ENCODE measurements around the gene PHEX.

The PHEX gene

DNA sequence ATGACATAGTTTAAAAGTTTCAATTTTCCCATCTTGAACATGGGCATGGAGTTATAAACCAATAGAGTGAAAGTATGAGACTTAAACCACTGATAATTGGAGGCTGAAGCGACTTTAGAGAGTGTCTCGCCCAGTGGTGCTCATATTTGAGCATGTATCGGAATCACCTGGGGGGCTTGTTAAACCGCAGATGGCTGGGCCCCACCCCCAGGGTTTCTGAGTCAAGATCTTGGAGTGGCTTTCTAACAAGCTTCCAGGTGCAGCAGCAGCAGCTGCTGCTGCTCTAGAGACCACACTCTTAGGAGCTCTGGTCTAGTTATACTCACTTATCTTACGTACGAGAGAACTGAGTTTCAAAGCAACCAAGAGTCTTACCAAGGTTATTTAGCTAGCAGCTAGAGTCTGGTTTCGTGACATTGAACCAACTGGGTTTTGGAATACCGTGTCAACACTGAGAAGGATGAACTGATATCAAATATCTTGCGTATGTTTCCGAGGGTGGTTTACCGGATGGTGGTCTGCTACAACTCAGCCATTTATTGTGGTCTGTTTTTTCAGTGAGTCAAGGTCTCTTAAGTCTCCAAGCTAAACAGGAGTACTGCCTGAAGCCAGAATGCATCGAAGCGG lies 5.9 kb downstream of the PHEX start:
- ATAC-seq (ENCODE audit: insufficient read depth, low read depth): peak; percentile 92
- peak; percentile 78 for DNase-seq
- H3K79me2 ChIP-seq (ENCODE audit: insufficient read depth, low read length): no peaks in the 10 kb centered on the region
- peak overlapping the region; percentile 27; the same call in 1 of the 2 replicates for H3K9ac ChIP-seq (ENCODE audit: low read depth, low read length)
- H3K4me3 ChIP-seq (ENCODE audit: low read depth in 1 of 2, low read length in 2 of 2): peak overlapping the region in 1 of 2 experiments; percentile 51; a peak in 2 of 4 replicates
- H3K9me3 ChIP-seq (ENCODE audit: insufficient read depth, low read length, severe bottlenecking): no peaks in the 10 kb centered on the region
- H2AFZ ChIP-seq (ENCODE audit: low read depth, low read length): peak overlapping the region; percentile 52; the same call in 1 of the 2 replicates
- peaks cover 23% of the 10 kb centered on the region for H3K4me1 ChIP-seq (ENCODE audit: insufficient read depth, low read length)
- TF ChIP-seq CTCF (IDR thresholded peaks at IDR 0.05; ENCODE audit: borderline replicate concordance, extremely low read depth, low read length, poor library complexity, severe bottlenecking) (no peak), EZH2 (IDR thresholded peaks at IDR 0.05; ENCODE audit: borderline replicate concordance, low read depth, low read length, severe bottlenecking) (no peak)
- no peaks in the 10 kb centered on the region for H3K36me3 ChIP-seq (ENCODE audit: insufficient read depth, low read length)
- no peaks in the 10 kb centered on the region for H3K27me3 ChIP-seq (ENCODE audit: insufficient read depth, low read length, poor library complexity)
- no peaks in the 10 kb centered on the region for H4K20me1 ChIP-seq (ENCODE audit: insufficient read depth, low read length)
- H3K4me2 ChIP-seq (ENCODE audit: insufficient read depth, low read length): peak overlapping the region; percentile 63
- peak overlapping the region; percentile 63 for H3K27ac ChIP-seq (ENCODE audit: low read length)

- TF ChIP-seq CTCF (IDR thresholded peaks at IDR 0.05; ENCODE audit: borderline replicate concordance, extremely low read depth, low read length, poor library complexity, severe bottlenecking): no peak
- TF ChIP-seq EZH2 (IDR thresholded peaks at IDR 0.05; ENCODE audit: borderline replicate concordance, low read depth, low read length, severe bottlenecking): no peak
- H3K9ac ChIP-seq (ENCODE audit: low read depth, low read length): no peak overlapping the region
- no peak overlapping the region for H3K4me2 ChIP-seq (ENCODE audit: insufficient read depth, low read length)
- no peak overlapping the region for H3K4me3 ChIP-seq (ENCODE audit: low read depth in 1 of 2, low read length in 2 of 2)
- H4K20me1 ChIP-seq (ENCODE audit: insufficient read depth, low read length): no peaks in the 10 kb centered on the region
- no peak overlapping the region for H2AFZ ChIP-seq (ENCODE audit: low read depth, low read length)
- H3K36me3 ChIP-seq (ENCODE audit: insufficient read depth, low read length): no peaks in the 10 kb centered on the region
- H3K9me3 ChIP-seq (ENCODE audit: insufficient read depth, low read length, severe bottlenecking): no peaks in the 10 kb centered on the region
- no peak for ATAC-seq (ENCODE audit: insufficient read depth, low read depth)
- H3K79me2 ChIP-seq (ENCODE audit: insufficient read depth, low read length): no peaks in the 10 kb centered on the region
- H3K27me3 ChIP-seq (ENCODE audit: insufficient read depth, low read length, poor library complexity): no peaks in the 10 kb centered on the region
- no peak overlapping the region for H3K27ac ChIP-seq (ENCODE audit: low read length)
- DNase-seq: no peak
- H3K4me1 ChIP-seq (ENCODE audit: insufficient read depth, low read length): peaks cover 23% of the 10 kb centered on the region
Observed at GRCh38 chrX:22039541-22039940, 7.4 kb downstream of the PHEX start.

- Histone ChIP-seq H3K36me3 (ENCODE audit: insufficient read depth, low read length) (no peaks in the 10 kb centered on the region), H2AFZ (ENCODE audit: low read depth, low read length) (no peak overlapping the region), H4K20me1 (ENCODE audit: insufficient read depth, low read length) (no peaks in the 10 kb centered on the region), H3K9me3 (ENCODE audit: insufficient read depth, low read length, severe bottlenecking) (no peaks in the 10 kb centered on the region), H3K27me3 (ENCODE audit: insufficient read depth, low read length, poor library complexity) (no peaks in the 10 kb centered on the region), H3K27ac (ENCODE audit: low read length) (no peak overlapping the region), H3K4me1 (ENCODE audit: insufficient read depth, low read length) (peaks cover 23% of the 10 kb centered on the region), H3K9ac (ENCODE audit: low read depth, low read length) (no peak overlapping the region), H3K79me2 (ENCODE audit: insufficient read depth, low read length) (no peaks in the 10 kb centered on the region), H3K4me2 (ENCODE audit: insufficient read depth, low read length) (no peak overlapping the region), H3K4me3 (ENCODE audit: low read depth in 1 of 2, low read length in 2 of 2) (no peak overlapping the region)
- ATAC-seq (ENCODE audit: insufficient read depth, low read depth): no peak
- TF ChIP-seq EZH2 (IDR thresholded peaks at IDR 0.05; ENCODE audit: borderline replicate concordance, low read depth, low read length, severe bottlenecking) (no peak), CTCF (IDR thresholded peaks at IDR 0.05; ENCODE audit: borderline replicate concordance, extremely low read depth, low read length, poor library complexity, severe bottlenecking) (no peak)
- DNase-seq: no peak
Observed at GRCh38 chrX:22040184-22040583, 8.1 kb downstream of the PHEX start.
